NT2/D1 (cell line): ENCODE results near the gene PEF1.

Source experiments
- DNase-seq: peaks from one replicate; pipeline ENCODE4 v3.0.0-alpha.2; 2011; ENCODE audit warnings: low read depth, low spot score
- H3K27me3 ChIP-seq: 2 replicates; pipeline ENCODE4 v1.6.0; 2011; ENCODE audit warnings: mild to moderate bottlenecking; ENCODE audit not compliant: insufficient read length, insufficient read depth
- H3K36me3 ChIP-seq: 2 replicates; pipeline ENCODE4 v1.6.1; 2011; ENCODE audit warnings: mild to moderate bottlenecking, low read length, mixed read lengths; ENCODE audit not compliant: insufficient read depth, insufficient read length
- H3K4me1 ChIP-seq: 2 replicates; pipeline ENCODE4 v1.5.1; 2011; ENCODE audit not compliant: insufficient read depth, insufficient read length
- H3K4me3 ChIP-seq: 2 replicates; pipeline ENCODE4 v1.5.1; 2011; ENCODE audit warnings: low read depth; ENCODE audit not compliant: insufficient read length
- H3K9ac ChIP-seq: 2 replicates; pipeline ENCODE4 v1.6.0; 2011; ENCODE audit warnings: low read depth; ENCODE audit not compliant: insufficient read length
- H3K9me3 ChIP-seq: 2 replicates; pipeline ENCODE4 v1.5.1; 2011; ENCODE audit warnings: mild to moderate bottlenecking, low read length; ENCODE audit not compliant: insufficient read depth
- SUZ12 ChIP-seq: IDR thresholded peaks from 2 replicates; pipeline ENCODE4 v1.6.1; 2011; ENCODE audit not compliant: insufficient read length, insufficient read depth; ENCODE audit errors: extremely low read depth
- YY1 ChIP-seq: IDR thresholded peaks from 2 replicates; pipeline ENCODE4 v1.6.1; 2011; ENCODE audit not compliant: insufficient read length, insufficient read depth
- ZNF274 ChIP-seq: IDR thresholded peaks from 2 replicates; pipeline ENCODE4 v1.6.1; 2011; ENCODE audit warnings: mild to moderate bottlenecking, low read depth, low read length

The PEF1 gene

GRCh38 chr1:31654474-31654776 lies 9.7 kb upstream of the PEF1 start:
- Histone ChIP-seq H3K4me1 (peaks cover 15% of the 10 kb centered on the region), H3K9me3 (no peaks in the 10 kb centered on the region), H3K27me3 (no peaks in the 10 kb centered on the region), H3K9ac (no peak overlapping the region), H3K4me3 (no peak overlapping the region), H3K36me3 (peaks cover 6% of the 10 kb centered on the region)
- DNase-seq, result no peak
- no peak for TF ChIP-seq SUZ12
- no peak for TF ChIP-seq YY1
- TF ChIP-seq ZNF274, result no peak

GRCh38 chr1:31653717-31654473 lies 9.2 kb upstream of the PEF1 start:
- H3K27me3 ChIP-seq, result no peaks in the 10 kb centered on the region
- DNase-seq, result no peak
- no peak overlapping the region for H3K9ac ChIP-seq
- peaks cover 6% of the 10 kb centered on the region for H3K36me3 ChIP-seq
- TF ChIP-seq YY1, result no peak
- no peak for TF ChIP-seq SUZ12
- no peak for TF ChIP-seq ZNF274
- no peak overlapping the region for H3K4me3 ChIP-seq
- peaks cover 10% of the 10 kb centered on the region for H3K4me1 ChIP-seq
- H3K9me3 ChIP-seq, result no peaks in the 10 kb centered on the region

GRCh38 chr1:31652891-31653499 lies 8.3 kb upstream of the PEF1 start:
- no peaks in the 10 kb centered on the region for H3K27me3 ChIP-seq
- no peak for DNase-seq
- no peak overlapping the region for H3K9ac ChIP-seq
- no peaks in the 10 kb centered on the region for H3K9me3 ChIP-seq
- TF ChIP-seq YY1 (no peak), SUZ12 (no peak), ZNF274 (no peak)
- H3K36me3 ChIP-seq, result peaks cover 6% of the 10 kb centered on the region
- H3K4me1 ChIP-seq, result peaks cover 8% of the 10 kb centered on the region
- no peak overlapping the region for H3K4me3 ChIP-seq

GRCh38 chr1:31651766-31652165 lies 7.1 kb upstream of the PEF1 start:
- DNase-seq, result no peak
- peaks cover 4% of the 10 kb centered on the region for H3K4me1 ChIP-seq
- H3K27me3 ChIP-seq, result no peaks in the 10 kb centered on the region
- no peaks in the 10 kb centered on the region for H3K9me3 ChIP-seq
- TF ChIP-seq SUZ12 (no peak), YY1 (no peak), ZNF274 (no peak)
- no peak overlapping the region for H3K4me3 ChIP-seq
- H3K9ac ChIP-seq, result no peak overlapping the region
- peaks cover 6% of the 10 kb centered on the region for H3K36me3 ChIP-seq

GRCh38 chr1:31651089-31651420 lies 6.4 kb upstream of the PEF1 start:
- Histone ChIP-seq H3K9me3 (no peaks in the 10 kb centered on the region), H3K4me3 (no peak overlapping the region), H3K27me3 (no peaks in the 10 kb centered on the region), H3K4me1 (no peaks in the 10 kb centered on the region), H3K36me3 (peaks cover 6% of the 10 kb centered on the region), H3K9ac (no peak overlapping the region)
- TF ChIP-seq SUZ12 (no peak), YY1 (no peak), ZNF274 (no peak)
- DNase-seq, result no peak

- no peaks in the 10 kb centered on the region for H3K9me3 ChIP-seq
- TF ChIP-seq SUZ12 (no peak), YY1 (no peak), ZNF274 (no peak)
- DNase-seq, result no peak
- H3K9ac ChIP-seq, result no peak overlapping the region
- H3K4me1 ChIP-seq, result no peaks in the 10 kb centered on the region
- no peaks in the 10 kb centered on the region for H3K27me3 ChIP-seq
- peaks cover 6% of the 10 kb centered on the region for H3K36me3 ChIP-seq
- no peak overlapping the region for H3K4me3 ChIP-seq
These were observed 5.7 kb upstream of the PEF1 start for GRCh38 chr1:31650161-31651088.

GRCh38 chr1:31648641-31649357 lies 4.1 kb upstream of the PEF1 start:
- TF ChIP-seq ZNF274 (no peak), YY1 (no peak), SUZ12 (no peak)
- Histone ChIP-seq H3K27me3 (no peaks in the 10 kb centered on the region), H3K9me3 (no peaks in the 10 kb centered on the region), H3K4me1 (no peaks in the 10 kb centered on the region), H3K9ac (no peak overlapping the region), H3K4me3 (no peak overlapping the region), H3K36me3 (peaks cover 3% of the 10 kb centered on the region)
- no peak for DNase-seq
